Central memory CD4-positive, alpha-beta T cell (primary cell): ENCODE results near the gene CYB561A3.

Experiments
- DNase-seq: peaks from one replicate; pipeline ENCODE4 v3.0.0; 2022

Gene CYB561A3

GRCh38 chr11:61369372-61370348 lies 8.0 kb upstream of the CYB561A3 start:
- DNase-seq, result no peak

- DNase-seq, result no peak
Measured at GRCh38 chr11:61368646-61369045, 7.0 kb upstream of the CYB561A3 start.

- DNase-seq, result no peak
Measured at GRCh38 chr11:61367406-61367805, 5.7 kb upstream of the CYB561A3 start.

GRCh38 chr11:61364012-61364675 lies 2.5 kb upstream of the CYB561A3 start:
- DNase-seq, result no peak

- peak; percentile 54 for DNase-seq
Measured at GRCh38 chr11:61362542-61362875, 827 bp upstream of the CYB561A3 start.

- DNase-seq, result no peak
Measured at GRCh38 chr11:61361237-61361740, 393 bp downstream of the CYB561A3 start.

- DNase-seq, result no peak
Measured at GRCh38 chr11:61359516-61359915, 2.2 kb downstream of the CYB561A3 start.

- no peak for DNase-seq
Measured at GRCh38 chr11:61358566-61358965, 3.1 kb downstream of the CYB561A3 start.

- no peak for DNase-seq
Measured at GRCh38 chr11:61357894-61358239, 3.8 kb downstream of the CYB561A3 start.

- no peak for DNase-seq
Measured at GRCh38 chr11:61357233-61357893, 4.3 kb downstream of the CYB561A3 start.

GRCh38 chr11:61356706-61357105 lies 5.0 kb downstream of the CYB561A3 start:
- no peak for DNase-seq

- DNase-seq, result no peak
Measured at GRCh38 chr11:61354208-61354607, 7.5 kb downstream of the CYB561A3 start.

- DNase-seq, result no peak
Measured at GRCh38 chr11:61353131-61354067, 8.3 kb downstream of the CYB561A3 start.

- no peak for DNase-seq
Measured at GRCh38 chr11:61352038-61352437, 9.6 kb downstream of the CYB561A3 start.

- no peak for DNase-seq
Measured at GRCh38 chr11:61350803-61351202, 10.9 kb downstream of the CYB561A3 start.

- no peak for DNase-seq
Measured at GRCh38 chr11:61350336-61350735, 11.3 kb downstream of the CYB561A3 start.

- no peak for DNase-seq
Measured at GRCh38 chr11:61349916-61350315, 11.8 kb downstream of the CYB561A3 start.

- DNase-seq, result no peak
Measured at GRCh38 chr11:61349189-61349751, 12.4 kb downstream of the CYB561A3 start.

- DNase-seq, result no peak
Measured at GRCh38 chr11:61347916-61348461, 13.7 kb downstream of the CYB561A3 start.

GRCh38 chr11:61345954-61346843 lies 15.5 kb downstream of the CYB561A3 start:
- no peak for DNase-seq
